ENCODE data around the gene LOXL4.

LOXL4 gene

GRCh38 chr10:98260752-98261151 lies 7.2 kb downstream of the LOXL4 start:
- TF ChIP-seq CTCF (IDR thresholded peaks at IDR 0.05): no peak
- Histone ChIP-seq H3K79me2 (no peaks in the 10 kb centered on the region), H3K36me3 (ENCODE audit: control insufficient read depth, insufficient read depth, low read length) (no peaks in the 10 kb centered on the region), H3K4me1 (peaks cover 2% of the 10 kb centered on the region), H3K9me3 (ENCODE audit: control insufficient read depth, low read length) (no peaks in the 10 kb centered on the region), H3K4me3 (ENCODE audit: low read depth, low read length) (no peak overlapping the region), H2AFZ (no peak overlapping the region), H3K27ac (no peak overlapping the region), H3K9ac (no peak overlapping the region), H3K4me2 (ENCODE audit: low read length) (no peak overlapping the region), H3K27me3 (ENCODE audit: control insufficient read depth, insufficient read depth, low read length) (no peaks in the 10 kb centered on the region)

- Histone ChIP-seq H3K27me3 (ENCODE audit: control insufficient read depth, insufficient read depth, low read length) (no peaks in the 10 kb centered on the region), H3K9ac (no peak overlapping the region), H3K79me2 (no peaks in the 10 kb centered on the region), H3K9me3 (ENCODE audit: control insufficient read depth, low read length) (no peaks in the 10 kb centered on the region), H3K36me3 (ENCODE audit: control insufficient read depth, insufficient read depth, low read length) (no peaks in the 10 kb centered on the region), H3K27ac (no peak overlapping the region), H3K4me1 (peaks cover 2% of the 10 kb centered on the region), H2AFZ (no peak overlapping the region), H3K4me2 (ENCODE audit: low read length) (no peak overlapping the region), H3K4me3 (ENCODE audit: low read depth, low read length) (no peak overlapping the region)
- no peak for TF ChIP-seq CTCF (IDR thresholded peaks at IDR 0.05)
Measured at GRCh38 chr10:98260350-98260749, 7.6 kb downstream of the LOXL4 start.

GRCh38 chr10:98259606-98260315 lies 8.2 kb downstream of the LOXL4 start:
- no peak overlapping the region for H3K27ac ChIP-seq
- H3K36me3 ChIP-seq (ENCODE audit: control insufficient read depth, insufficient read depth, low read length): no peaks in the 10 kb centered on the region
- H3K9ac ChIP-seq: no peak overlapping the region
- no peaks in the 10 kb centered on the region for H3K27me3 ChIP-seq (ENCODE audit: control insufficient read depth, insufficient read depth, low read length)
- no peak overlapping the region for H3K4me3 ChIP-seq (ENCODE audit: low read depth, low read length)
- no peak overlapping the region for H3K4me2 ChIP-seq (ENCODE audit: low read length)
- TF ChIP-seq CTCF (IDR thresholded peaks at IDR 0.05): no peak
- peaks cover 2% of the 10 kb centered on the region for H3K4me1 ChIP-seq
- peak overlapping the region; percentile 33 for H2AFZ ChIP-seq
- H3K79me2 ChIP-seq: no peaks in the 10 kb centered on the region
- no peaks in the 10 kb centered on the region for H3K9me3 ChIP-seq (ENCODE audit: control insufficient read depth, low read length)

- no peak for TF ChIP-seq CTCF (IDR thresholded peaks at IDR 0.05)
- no peaks in the 10 kb centered on the region for H3K79me2 ChIP-seq
- H3K4me3 ChIP-seq (ENCODE audit: low read depth, low read length): no peak overlapping the region
- no peak overlapping the region for H2AFZ ChIP-seq
- no peak overlapping the region for H3K27ac ChIP-seq
- no peaks in the 10 kb centered on the region for H3K36me3 ChIP-seq (ENCODE audit: control insufficient read depth, insufficient read depth, low read length)
- no peaks in the 10 kb centered on the region for H3K27me3 ChIP-seq (ENCODE audit: control insufficient read depth, insufficient read depth, low read length)
- no peaks in the 10 kb centered on the region for H3K9me3 ChIP-seq (ENCODE audit: control insufficient read depth, low read length)
- peaks cover 2% of the 10 kb centered on the region for H3K4me1 ChIP-seq
- H3K9ac ChIP-seq: no peak overlapping the region
- H3K4me2 ChIP-seq (ENCODE audit: low read length): no peak overlapping the region
Measured at GRCh38 chr10:98258683-98259454, 9.1 kb downstream of the LOXL4 start.

All from parathyroid adenoma (tissue), 2 donors.